GM18502 (cell line): Measurements from ENCODE around the gene PRRG1.
A peak's percentile ranks its signal among the peaks of the same experiment; 100 is the strongest.
"Not testable (repeated sequence)": the region's sequence is repeated elsewhere in the genome, so short reads cannot be mapped to it uniquely, and the experiment has no call there.

ENCODE experiments used
- ATAC-seq: cut with Tn5 transposase; IDR thresholded peaks from one replicate; pipeline ENCODE4 v1.9.1; 2021; ENCODE audit warnings: mild to moderate bottlenecking; ENCODE audit not compliant: unreplicated experiment, poor library complexity

PRRG1 gene

DNA sequence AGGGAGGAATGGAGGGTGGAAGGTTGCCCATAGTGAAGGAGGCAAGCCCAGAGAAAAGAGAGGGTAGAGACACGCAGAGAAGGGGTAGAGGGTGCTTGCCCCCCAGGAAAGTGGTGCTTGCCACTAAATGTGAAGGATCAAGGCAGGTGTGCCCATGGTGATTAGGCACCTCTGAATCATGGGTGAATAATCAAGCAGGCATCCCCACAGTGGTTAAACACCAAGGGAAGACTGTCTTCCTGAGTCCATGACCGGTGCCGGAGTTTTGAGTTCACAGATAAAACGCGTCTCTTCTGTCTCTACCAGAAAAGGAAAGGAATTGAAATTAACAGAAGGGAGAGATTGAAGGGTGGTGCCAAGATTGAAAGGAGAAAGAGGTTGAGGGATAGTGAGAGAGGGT, 111.1 kb downstream of the PRRG1 start:
- ATAC-seq = not testable (repeated sequence)

DNA sequence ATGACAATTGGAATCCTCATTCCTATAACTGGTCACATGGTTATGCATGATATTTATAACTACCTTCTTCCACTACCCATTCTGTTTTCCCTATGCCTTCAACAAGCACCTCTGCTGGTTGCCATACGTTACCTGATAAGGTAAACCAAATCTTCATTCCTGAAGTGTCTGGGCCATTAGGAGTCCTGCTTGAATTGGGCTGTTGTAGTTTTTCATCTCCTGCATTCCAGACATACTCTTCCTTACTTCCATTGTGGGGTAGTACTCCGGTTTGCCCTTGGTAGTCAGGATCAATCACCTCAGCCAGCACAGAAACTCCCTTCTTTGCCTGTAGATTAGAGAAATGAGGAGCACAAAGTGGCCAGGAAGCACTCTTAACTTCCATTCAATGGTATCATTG, 113.2 kb downstream of the PRRG1 start:
- no peak for ATAC-seq

DNA sequence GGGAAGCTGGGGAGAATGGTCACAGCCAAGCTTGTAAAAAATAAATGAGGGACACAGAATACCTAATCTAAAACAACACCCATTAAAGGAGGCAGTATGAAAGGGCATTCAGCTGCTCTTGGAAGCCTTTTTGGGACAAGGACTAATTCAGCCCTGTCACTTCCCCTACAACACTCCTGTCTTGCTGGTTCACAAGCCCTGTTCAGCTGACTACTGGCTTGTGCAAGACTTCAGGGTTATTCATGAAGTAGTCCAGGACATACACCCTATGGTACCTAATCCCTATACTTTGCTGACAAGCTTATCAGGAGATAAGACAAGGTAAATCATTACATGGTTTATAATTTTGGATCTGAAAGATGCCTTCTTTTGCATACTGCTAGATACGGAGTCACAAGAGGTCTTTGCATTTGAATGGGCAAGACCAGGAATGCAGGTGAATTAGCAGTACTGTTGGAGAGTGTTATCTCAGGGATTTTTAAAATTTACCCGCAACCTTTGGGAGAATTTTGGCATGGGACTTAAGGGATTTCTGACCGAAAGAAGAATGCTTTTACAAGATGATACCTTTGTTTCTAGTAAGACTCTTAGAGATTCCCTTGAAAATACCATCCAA, 119.1 kb downstream of the PRRG1 start:
- no peak for ATAC-seq

DNA sequence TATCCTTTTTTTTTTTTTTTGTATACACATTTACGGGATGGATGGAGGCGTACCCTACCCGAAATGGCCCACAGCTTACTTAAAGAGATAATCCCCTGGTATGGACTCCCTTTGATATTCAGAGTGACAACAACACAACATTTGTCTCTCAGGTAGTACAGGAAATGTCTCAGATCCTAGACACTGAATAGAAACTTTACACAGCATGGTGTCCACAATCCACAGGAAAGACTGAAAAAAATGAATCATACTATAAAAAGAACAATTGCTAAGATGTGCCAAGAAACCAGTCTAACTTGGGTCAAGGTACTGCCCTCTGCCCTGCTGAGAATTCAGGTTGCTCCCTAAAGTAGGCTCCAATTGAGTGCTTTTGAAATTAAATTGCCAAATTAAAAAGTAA, 121.5 kb downstream of the PRRG1 start:
- no peak for ATAC-seq

DNA sequence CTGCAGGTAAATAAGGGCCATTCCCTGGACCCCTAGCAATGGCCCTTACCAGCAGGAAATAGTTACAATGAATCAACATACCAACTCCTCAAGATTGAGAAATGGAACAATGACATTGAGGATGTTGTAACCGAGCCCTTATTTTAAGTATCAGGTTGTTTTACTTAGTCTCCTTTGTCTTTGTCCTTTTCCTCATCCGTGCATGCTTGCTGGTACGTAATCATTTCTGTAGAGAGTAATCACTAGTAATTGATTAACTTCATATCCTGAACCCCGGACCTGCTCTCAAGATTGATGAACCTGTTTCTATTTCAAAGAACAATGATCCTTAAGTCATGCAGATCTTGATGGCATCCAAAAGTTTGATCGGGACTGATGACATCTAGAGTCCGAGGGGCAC, 123.7 kb downstream of the PRRG1 start:
- ATAC-seq = no peak

DNA sequence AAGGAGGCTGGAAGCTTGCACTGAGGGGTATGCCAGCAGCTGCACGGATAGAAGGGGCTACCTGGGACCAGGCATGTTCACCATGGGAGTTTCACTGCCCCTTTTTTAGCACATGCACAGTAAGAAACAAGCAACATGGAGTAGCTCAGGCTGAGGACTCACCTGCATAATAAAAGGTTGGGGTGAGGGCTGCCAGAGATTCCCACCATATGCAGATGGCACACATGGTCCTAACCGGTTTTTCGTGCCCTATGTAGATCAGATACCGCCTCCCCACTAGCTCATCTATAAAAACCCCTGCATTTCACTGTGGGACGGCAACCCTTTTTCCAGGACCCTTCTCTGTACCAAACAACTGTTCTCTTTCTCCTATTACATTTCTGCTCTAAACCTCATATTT, 125.3 kb downstream of the PRRG1 start:
- no peak for ATAC-seq

DNA sequence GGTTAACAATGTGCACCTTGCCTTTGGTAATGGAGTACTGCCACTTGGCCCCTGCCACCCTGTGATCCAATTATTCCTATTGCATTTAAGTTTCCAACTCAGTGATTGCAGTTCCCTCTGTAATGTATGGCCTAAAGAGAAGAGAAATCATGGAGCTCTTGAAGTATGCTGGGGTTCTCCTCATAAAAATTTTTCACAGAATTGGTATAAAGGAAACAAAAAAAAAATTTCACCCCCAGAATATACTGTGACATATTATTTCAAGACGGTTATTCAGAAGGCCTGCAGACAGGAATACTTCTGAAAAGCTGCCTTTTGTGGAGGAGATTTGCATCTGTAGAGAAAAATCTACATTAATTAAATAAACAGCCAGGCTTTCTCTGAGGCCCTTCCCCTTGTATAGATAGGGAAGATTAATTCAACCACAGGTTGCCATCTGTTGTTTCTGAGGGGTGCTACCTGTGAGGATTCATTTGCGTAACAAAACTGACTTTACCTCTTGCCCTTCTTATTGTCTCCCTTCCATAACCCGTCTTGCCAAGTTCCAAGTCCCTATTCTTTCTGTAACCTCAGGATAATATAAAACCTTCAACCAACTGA, 127.5 kb downstream of the PRRG1 start:
- ATAC-seq = no peak

DNA sequence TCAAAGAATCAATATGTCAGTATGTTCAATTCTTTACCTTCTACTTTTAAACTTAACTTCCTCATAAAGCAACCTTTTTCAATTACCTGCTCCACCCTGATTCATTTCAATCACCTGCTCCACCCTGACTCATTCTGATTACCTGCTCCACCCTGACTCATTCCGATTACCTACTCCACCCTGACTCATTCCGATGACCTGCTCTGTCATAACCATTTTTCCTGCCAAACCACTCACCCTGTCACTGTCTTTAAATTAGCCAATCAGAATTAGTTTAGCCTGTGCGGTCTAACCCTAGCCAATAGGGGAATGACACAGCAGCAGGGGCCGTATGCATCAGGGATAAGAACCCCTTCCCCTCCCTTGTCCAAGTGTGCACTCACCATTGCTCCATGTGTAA, 135.2 kb downstream of the PRRG1 start:
- not testable (repeated sequence) for ATAC-seq

DNA sequence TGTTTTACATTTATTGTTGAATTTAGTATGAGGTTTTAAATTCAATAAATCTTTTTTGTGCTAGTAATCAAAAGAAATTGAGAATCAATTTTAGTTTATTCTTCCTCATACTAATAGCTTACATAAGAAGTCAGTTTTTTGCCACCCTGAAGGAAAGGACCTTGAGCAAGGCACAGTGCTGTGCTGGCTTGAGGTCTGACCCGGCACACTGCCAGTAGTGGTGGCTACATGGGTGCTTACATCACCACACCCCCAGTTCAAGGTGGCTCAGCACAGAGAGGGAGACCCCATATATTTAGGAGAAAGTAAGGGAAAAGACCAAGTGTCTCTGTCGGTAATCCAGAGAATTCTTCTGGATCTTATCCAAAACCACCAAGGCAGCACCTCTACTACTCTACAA, 136.3 kb downstream of the PRRG1 start:
- no peak for ATAC-seq

DNA sequence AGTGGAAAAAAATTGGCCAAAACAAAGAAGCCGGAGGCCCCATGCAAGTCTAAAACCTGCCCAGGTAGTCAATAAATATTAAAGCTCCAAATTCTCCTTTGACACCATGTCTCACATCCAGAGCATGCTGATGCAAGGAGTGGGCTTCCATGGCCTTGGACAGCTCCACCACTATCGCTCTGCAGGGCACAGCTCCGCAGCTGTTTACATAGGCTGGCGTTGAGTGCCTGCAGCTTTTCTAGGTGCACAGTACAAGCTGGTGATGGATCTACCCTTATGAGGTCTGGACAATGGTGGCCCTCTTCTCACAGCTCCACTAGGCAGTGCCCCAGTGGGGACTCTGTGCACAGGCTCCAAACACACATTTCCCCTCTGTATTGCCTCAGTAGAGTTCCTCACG, 138.1 kb downstream of the PRRG1 start:
- ATAC-seq = no peak

DNA sequence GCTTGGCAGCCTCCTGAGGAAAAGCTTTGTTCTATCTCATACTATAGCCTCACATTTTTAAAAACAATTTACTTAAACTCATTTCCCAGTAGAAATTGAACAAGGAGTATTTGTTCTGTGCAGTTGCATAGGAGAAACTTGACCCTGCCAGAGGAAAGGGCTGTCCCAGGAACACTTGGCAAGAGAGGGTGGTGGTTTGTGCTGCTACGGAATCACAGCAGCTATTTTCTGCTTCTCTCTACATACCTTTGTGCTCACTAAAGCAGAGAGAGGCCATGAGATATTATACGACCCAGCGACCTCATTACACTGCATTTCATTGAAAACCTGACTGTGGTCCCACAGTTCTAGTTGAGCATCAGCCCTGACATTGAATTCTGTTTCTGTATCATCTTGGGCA, 139.2 kb downstream of the PRRG1 start:
- ATAC-seq = no peak

DNA sequence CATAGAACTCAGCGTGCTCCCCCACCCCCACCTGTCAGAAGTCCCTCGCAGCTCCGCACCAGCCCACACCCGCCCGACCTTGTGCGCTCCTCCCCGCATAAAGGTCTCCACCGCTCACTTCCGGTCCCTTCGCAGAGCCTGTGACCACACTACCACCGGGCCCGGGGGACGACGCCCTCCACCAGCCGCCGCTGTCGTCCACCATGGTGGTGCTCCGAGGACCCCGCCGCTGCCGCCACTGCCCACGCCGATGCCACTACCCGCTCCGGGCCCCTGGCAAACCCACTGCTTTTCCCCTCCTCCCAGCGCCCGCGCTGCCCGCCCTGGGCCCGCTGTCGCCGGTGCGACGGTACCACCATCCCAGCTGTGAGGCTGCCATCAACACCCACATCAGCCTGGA, 142.5 kb downstream of the PRRG1 start:
- no peak for ATAC-seq

DNA sequence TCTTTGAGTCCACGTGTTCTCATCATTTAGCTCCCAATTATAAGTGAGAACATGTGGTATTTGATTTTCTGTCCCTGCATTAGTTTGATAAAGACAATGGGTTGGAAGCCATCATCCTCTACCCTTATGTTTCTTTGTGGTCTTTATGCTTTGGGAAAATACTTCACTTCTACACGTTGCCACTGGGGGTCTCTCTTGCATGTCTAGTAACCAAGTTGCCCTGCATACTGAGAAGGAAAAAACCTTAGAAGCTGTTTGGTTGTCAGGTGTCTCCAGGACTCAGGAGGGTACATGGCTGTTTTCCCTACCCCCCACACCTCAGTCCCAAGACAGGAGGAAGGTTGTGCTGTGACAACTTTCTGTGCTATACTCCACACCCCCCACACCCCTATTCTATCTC, 146.6 kb downstream of the PRRG1 start:
- peak; percentile 48 for ATAC-seq

DNA sequence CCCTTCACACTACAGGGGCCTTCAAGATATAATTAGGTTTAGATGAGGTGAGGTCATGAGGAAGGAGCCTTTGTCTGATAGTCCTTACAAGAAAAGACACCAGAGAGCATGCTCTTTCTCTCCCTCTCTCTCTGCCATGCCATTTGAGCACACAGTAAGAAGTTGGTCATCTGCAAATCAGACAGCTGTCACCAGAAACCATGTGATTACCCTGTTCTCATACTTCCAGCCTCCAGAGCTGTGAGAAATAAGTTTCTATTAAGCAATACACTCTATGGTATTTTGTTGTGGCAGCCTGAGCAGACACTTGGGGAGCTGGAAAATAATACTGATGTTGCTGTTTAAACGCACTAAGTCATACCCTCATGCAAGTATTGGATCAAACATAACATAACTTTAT, 148.0 kb downstream of the PRRG1 start:
- ATAC-seq = not testable (repeated sequence)

DNA sequence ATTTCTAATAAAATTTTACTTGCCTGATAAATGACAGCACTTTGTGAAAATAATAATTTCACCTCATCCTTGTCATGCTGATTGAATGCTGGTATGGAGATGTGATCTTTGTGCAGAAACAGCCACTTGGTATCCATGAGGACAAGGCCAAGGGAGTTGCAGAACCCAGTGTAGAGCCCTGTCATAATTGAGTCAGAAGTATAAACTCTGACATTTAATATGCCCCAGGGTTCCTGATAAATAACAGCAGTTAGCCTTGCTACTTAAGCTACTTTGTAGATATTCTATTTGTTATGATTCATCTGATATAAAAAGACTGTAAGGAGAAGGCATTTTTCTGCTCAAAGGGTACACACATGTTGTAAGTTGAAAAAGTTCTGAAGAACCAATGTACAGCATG, 149.2 kb downstream of the PRRG1 start:
- ATAC-seq = not testable (repeated sequence)

DNA sequence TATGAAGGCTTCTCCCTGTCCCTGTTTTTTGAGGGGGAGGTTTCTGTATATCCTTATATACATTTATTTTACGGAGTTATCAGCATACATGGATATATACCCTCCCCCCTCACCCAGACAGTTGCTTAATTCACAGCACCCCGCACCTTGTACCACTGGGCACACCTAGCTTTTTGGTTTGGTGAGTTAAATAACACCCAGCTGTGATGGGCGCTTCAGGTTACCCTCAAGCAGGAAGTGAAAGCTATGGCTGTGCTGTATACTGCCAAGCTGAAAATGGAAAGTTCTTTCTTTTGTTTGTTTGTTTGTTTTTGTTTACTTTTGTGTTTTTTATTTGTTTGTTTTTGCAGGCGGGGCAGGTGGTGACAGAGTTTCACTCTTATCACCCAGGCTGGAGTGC, 150.5 kb downstream of the PRRG1 start:
- ATAC-seq = not testable (repeated sequence)

DNA sequence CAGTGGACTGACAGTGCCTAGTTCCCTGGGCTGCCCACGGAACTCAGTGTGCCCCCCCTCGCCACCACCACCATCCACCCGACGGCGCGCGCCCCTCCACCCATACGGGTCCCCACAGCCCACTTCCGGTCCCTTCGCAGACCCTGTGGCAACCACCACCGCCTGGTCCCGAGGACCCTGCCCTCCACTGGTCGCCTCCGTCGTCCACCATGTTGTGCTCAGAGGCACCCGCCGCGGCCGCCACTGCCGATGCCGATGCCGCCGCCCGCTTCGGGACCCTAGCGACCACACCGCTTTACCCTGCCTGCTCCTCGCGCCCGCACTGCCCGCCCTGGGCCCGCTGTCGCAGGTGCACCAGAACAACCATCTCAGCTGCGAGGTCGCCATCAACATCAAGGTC, 155.8 kb downstream of the PRRG1 start:
- ATAC-seq = no peak
